ENCODE results near the gene PCDH9.

Gene PCDH9

DNA sequence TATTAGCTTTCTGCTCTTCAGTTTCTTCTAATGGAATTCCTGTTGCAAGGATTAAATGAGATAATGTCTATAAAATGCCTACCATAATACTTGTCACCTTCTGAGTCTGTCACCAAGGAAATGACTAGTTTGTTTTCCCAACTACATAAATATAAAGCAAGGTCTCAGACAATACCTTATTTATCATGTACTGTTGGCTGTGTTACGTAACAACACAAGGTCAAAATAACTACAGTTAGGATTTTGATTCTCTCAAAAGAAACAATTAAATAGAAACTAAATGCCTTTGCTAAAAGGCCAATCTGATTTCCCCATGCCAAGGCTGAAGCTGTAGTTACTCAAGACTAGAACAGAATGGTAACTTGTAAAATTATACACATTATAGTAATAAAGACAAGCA lies 134.5 kb downstream of the PCDH9 start:
- H4K12ac ChIP-seq (ENCODE audit: low read depth, low read length): no peak overlapping the region
- H2BK5ac ChIP-seq (ENCODE audit: low read depth, low read length, poor library complexity): no peak overlapping the region
- H4K8ac ChIP-seq (ENCODE audit: low read depth, low read length): no peak overlapping the region
- no peaks in the 10 kb centered on the region for H3K79me2 ChIP-seq (ENCODE audit: control insufficient read depth, insufficient read depth, low read length, poor library complexity)
- no peak for DNase-seq
- no peaks in the 10 kb centered on the region for H3K4me1 ChIP-seq (ENCODE audit: control insufficient read depth in 1 of 2, insufficient read depth in 2 of 2, low read length in 2 of 2)
- no peak overlapping the region for H3K18ac ChIP-seq (ENCODE audit: low read length)
- H2AK5ac ChIP-seq (ENCODE audit: low read length): no peak overlapping the region
- H3K79me1 ChIP-seq (ENCODE audit: low read length): no peaks in the 10 kb centered on the region
- no peak overlapping the region for H3K9ac ChIP-seq (ENCODE audit: low read length)
- H2BK12ac ChIP-seq (ENCODE audit: low read length): no peak overlapping the region
- no peak overlapping the region for H3K4ac ChIP-seq (ENCODE audit: low read depth, low read length)
- H3K4me3 ChIP-seq (ENCODE audit: low read depth, low read length): no peak overlapping the region
- H4K91ac ChIP-seq (ENCODE audit: low read depth, low read length): no peak overlapping the region
- no peaks in the 10 kb centered on the region for H3K9me3 ChIP-seq (ENCODE audit: insufficient read depth, low read depth, low read length)
- H3K14ac ChIP-seq (ENCODE audit: low read length): no peak overlapping the region
- no peaks in the 10 kb centered on the region for H3K36me3 ChIP-seq (ENCODE audit: control insufficient read depth in 1 of 2, insufficient read depth in 2 of 2, low read length in 2 of 2)
- H2BK120ac ChIP-seq (ENCODE audit: insufficient read depth, low read length, poor library complexity): no peak overlapping the region
- no peaks in the 10 kb centered on the region for H3K27me3 ChIP-seq (ENCODE audit: insufficient read depth, low read length)
- no peak overlapping the region for H3K23ac ChIP-seq (ENCODE audit: low read length)
- no peak overlapping the region for H2AFZ ChIP-seq (ENCODE audit: insufficient read depth, low read length, poor library complexity)
- no peak overlapping the region for H3K27ac ChIP-seq (ENCODE audit: low read depth, low read length)
- no peak overlapping the region for H3K4me2 ChIP-seq (ENCODE audit: low read length)
- no CpG with 5 or more reads among the region's 1 CpG for WGBS (ENCODE audit: extremely low coverage, insufficient coverage, insufficient read length)

DNA sequence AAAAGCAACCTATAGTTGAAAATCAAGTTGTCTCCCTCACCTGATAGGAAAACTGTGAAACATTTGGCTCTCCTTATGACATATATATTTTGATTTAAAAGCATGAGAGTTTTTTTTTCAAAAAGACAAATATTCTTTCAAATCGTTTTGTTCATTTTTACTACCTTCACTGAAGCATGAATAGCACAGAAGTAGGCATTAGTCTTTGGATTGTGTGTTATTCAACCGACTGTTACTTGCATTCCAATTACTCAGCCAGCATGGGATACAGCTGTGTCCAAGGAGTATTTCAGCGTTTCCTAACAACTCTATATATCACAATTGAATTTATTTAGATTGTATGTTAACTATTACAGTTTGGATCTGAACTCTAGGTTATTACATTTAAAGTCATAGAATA lies 135.2 kb downstream of the PCDH9 start:
- DNase-seq: no peak
- no peak overlapping the region for H3K9ac ChIP-seq (ENCODE audit: low read length)
- no peaks in the 10 kb centered on the region for H3K27me3 ChIP-seq (ENCODE audit: insufficient read depth, low read length)
- H3K18ac ChIP-seq (ENCODE audit: low read length): no peak overlapping the region
- no peaks in the 10 kb centered on the region for H3K79me1 ChIP-seq (ENCODE audit: low read length)
- no peak overlapping the region for H4K8ac ChIP-seq (ENCODE audit: low read depth, low read length)
- no peaks in the 10 kb centered on the region for H3K36me3 ChIP-seq (ENCODE audit: control insufficient read depth in 1 of 2, insufficient read depth in 2 of 2, low read length in 2 of 2)
- H3K23ac ChIP-seq (ENCODE audit: low read length): no peak overlapping the region
- no peaks in the 10 kb centered on the region for H3K4me1 ChIP-seq (ENCODE audit: control insufficient read depth in 1 of 2, insufficient read depth in 2 of 2, low read length in 2 of 2)
- no peaks in the 10 kb centered on the region for H3K79me2 ChIP-seq (ENCODE audit: control insufficient read depth, insufficient read depth, low read length, poor library complexity)
- no peak overlapping the region for H2BK5ac ChIP-seq (ENCODE audit: low read depth, low read length, poor library complexity)
- H2BK120ac ChIP-seq (ENCODE audit: insufficient read depth, low read length, poor library complexity): no peak overlapping the region
- no peak overlapping the region for H3K4ac ChIP-seq (ENCODE audit: low read depth, low read length)
- H2BK12ac ChIP-seq (ENCODE audit: low read length): no peak overlapping the region
- no peak overlapping the region for H2AK5ac ChIP-seq (ENCODE audit: low read length)
- H2AFZ ChIP-seq (ENCODE audit: insufficient read depth, low read length, poor library complexity): no peak overlapping the region
- WGBS (ENCODE audit: extremely low coverage, insufficient coverage, insufficient read length): no CpG with 5 or more reads among the region's 3 CpGs
- no peaks in the 10 kb centered on the region for H3K9me3 ChIP-seq (ENCODE audit: insufficient read depth, low read depth, low read length)
- H4K12ac ChIP-seq (ENCODE audit: low read depth, low read length): no peak overlapping the region
- no peak overlapping the region for H3K14ac ChIP-seq (ENCODE audit: low read length)
- H3K4me2 ChIP-seq (ENCODE audit: low read length): no peak overlapping the region
- H3K4me3 ChIP-seq (ENCODE audit: low read depth, low read length): no peak overlapping the region
- H4K91ac ChIP-seq (ENCODE audit: low read depth, low read length): no peak overlapping the region
- no peak overlapping the region for H3K27ac ChIP-seq (ENCODE audit: low read depth, low read length)

DNA sequence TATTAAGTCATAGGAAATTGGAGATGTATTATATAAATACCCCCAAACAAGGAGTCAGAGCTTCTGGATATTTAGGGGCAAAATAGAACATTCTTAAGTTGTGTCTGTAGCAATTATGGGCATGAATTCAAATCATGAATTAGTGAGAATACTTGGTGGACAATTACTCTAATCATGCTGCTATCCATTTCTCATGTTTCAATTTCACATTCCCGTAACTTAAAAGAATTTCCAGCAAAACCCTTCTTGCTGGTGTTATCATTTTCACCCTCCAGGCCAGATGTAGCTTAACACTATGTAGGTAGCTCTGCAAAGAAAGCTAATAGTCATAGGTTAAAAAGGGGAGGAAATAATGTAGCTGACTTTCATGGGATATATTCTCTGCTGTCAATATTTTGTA lies 136.1 kb downstream of the PCDH9 start:
- Histone ChIP-seq H2AK5ac (ENCODE audit: low read length) (no peak overlapping the region), H3K4me2 (ENCODE audit: low read length) (no peak overlapping the region), H3K4ac (ENCODE audit: low read depth, low read length) (no peak overlapping the region), H4K8ac (ENCODE audit: low read depth, low read length) (no peak overlapping the region), H3K27me3 (ENCODE audit: insufficient read depth, low read length) (no peaks in the 10 kb centered on the region), H2BK12ac (ENCODE audit: low read length) (no peak overlapping the region), H3K27ac (ENCODE audit: low read depth, low read length) (no peak overlapping the region), H3K4me1 (ENCODE audit: control insufficient read depth in 1 of 2, insufficient read depth in 2 of 2, low read length in 2 of 2) (no peaks in the 10 kb centered on the region), H3K79me1 (ENCODE audit: low read length) (no peaks in the 10 kb centered on the region), H3K23ac (ENCODE audit: low read length) (no peak overlapping the region), H3K14ac (ENCODE audit: low read length) (no peak overlapping the region), H3K4me3 (ENCODE audit: low read depth, low read length) (no peak overlapping the region), H4K91ac (ENCODE audit: low read depth, low read length) (no peak overlapping the region), H3K36me3 (ENCODE audit: control insufficient read depth in 1 of 2, insufficient read depth in 2 of 2, low read length in 2 of 2) (no peaks in the 10 kb centered on the region), H3K18ac (ENCODE audit: low read length) (no peak overlapping the region), H2BK5ac (ENCODE audit: low read depth, low read length, poor library complexity) (no peak overlapping the region), H3K79me2 (ENCODE audit: control insufficient read depth, insufficient read depth, low read length, poor library complexity) (no peaks in the 10 kb centered on the region), H4K12ac (ENCODE audit: low read depth, low read length) (no peak overlapping the region), H3K9me3 (ENCODE audit: insufficient read depth, low read depth, low read length) (no peaks in the 10 kb centered on the region), H2AFZ (ENCODE audit: insufficient read depth, low read length, poor library complexity) (no peak overlapping the region), H2BK120ac (ENCODE audit: insufficient read depth, low read length, poor library complexity) (no peak overlapping the region), H3K9ac (ENCODE audit: low read length) (no peak overlapping the region)
- WGBS (ENCODE audit: extremely low coverage, insufficient coverage, insufficient read length): no CpG with 5 or more reads among the region's 1 CpG
- DNase-seq: no peak

DNA sequence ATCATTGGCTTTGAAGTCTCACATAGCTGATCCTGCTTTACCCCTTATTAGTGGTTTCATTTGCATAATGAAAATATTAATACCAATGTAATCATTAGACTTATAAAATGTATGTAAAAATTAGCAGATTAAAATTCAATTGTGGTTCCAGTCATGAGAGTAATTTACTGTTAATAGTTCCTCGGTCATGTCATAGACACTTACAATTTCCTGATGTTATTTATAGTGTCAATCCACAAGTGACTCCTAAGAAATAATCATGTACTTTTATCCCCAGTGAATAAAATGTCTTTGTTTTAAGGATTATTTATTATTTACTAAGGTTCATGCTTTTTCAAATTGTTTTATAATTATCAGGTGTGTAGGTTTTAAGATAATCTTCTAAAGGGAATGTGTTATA lies 138.5 kb downstream of the PCDH9 start:
- Histone ChIP-seq H3K36me3 (ENCODE audit: control insufficient read depth in 1 of 2, insufficient read depth in 2 of 2, low read length in 2 of 2) (no peaks in the 10 kb centered on the region), H3K4me1 (ENCODE audit: control insufficient read depth in 1 of 2, insufficient read depth in 2 of 2, low read length in 2 of 2) (no peaks in the 10 kb centered on the region), H3K79me2 (ENCODE audit: control insufficient read depth, insufficient read depth, low read length, poor library complexity) (no peaks in the 10 kb centered on the region), H4K91ac (ENCODE audit: low read depth, low read length) (no peak overlapping the region), H3K27me3 (ENCODE audit: insufficient read depth, low read length) (no peaks in the 10 kb centered on the region), H3K9ac (ENCODE audit: low read length) (no peak overlapping the region), H3K4me2 (ENCODE audit: low read length) (no peak overlapping the region), H3K27ac (ENCODE audit: low read depth, low read length) (no peak overlapping the region), H3K4ac (ENCODE audit: low read depth, low read length) (no peak overlapping the region), H2AFZ (ENCODE audit: insufficient read depth, low read length, poor library complexity) (no peak overlapping the region), H3K4me3 (ENCODE audit: low read depth, low read length) (no peak overlapping the region), H2BK120ac (ENCODE audit: insufficient read depth, low read length, poor library complexity) (no peak overlapping the region), H3K9me3 (ENCODE audit: insufficient read depth, low read depth, low read length) (no peaks in the 10 kb centered on the region), H2AK5ac (ENCODE audit: low read length) (no peak overlapping the region), H3K79me1 (ENCODE audit: low read length) (no peaks in the 10 kb centered on the region), H3K18ac (ENCODE audit: low read length) (no peak overlapping the region), H2BK5ac (ENCODE audit: low read depth, low read length, poor library complexity) (no peak overlapping the region), H3K23ac (ENCODE audit: low read length) (no peak overlapping the region), H4K8ac (ENCODE audit: low read depth, low read length) (no peak overlapping the region), H3K14ac (ENCODE audit: low read length) (no peak overlapping the region), H4K12ac (ENCODE audit: low read depth, low read length) (no peak overlapping the region), H2BK12ac (ENCODE audit: low read length) (no peak overlapping the region)
- WGBS (ENCODE audit: extremely low coverage, insufficient coverage, insufficient read length): no CpG with 5 or more reads among the region's 1 CpG
- DNase-seq: no peak

All from trophoblast cell (in vitro differentiated cells and primary cell).